Measurements from ENCODE around the gene CSTA.

Gene CSTA

DNA sequence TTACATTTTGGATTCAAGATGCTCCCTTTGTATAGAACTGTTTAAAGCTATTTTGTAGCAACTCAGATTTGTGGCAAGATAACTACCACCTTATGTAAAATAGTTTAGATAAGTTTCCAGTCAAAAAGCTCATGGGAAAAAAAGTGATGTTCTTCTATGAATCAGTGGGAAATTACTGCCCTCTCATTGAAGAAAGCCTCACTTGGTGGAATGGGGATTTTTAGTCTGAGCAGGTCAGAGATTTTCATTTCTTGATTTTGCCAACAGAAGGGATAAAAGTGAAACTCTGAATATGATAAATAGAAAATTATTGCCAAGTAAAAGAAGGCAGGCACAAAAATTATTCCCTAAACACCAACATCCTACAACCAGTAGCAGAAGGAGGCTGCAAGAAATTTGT is 25.8 kb upstream of the CSTA start:
- Histone ChIP-seq H3K9ac (ENCODE audit: insufficient read length, low read depth) (no peak overlapping the region), H3K4me3 (ENCODE audit: insufficient read length, low read depth) (no peak overlapping the region), H3K27me3 (ENCODE audit: insufficient read depth, insufficient read length) (no peaks in the 10 kb centered on the region), H3K36me3 (ENCODE audit: insufficient read depth, insufficient read length, low read length) (no peaks in the 10 kb centered on the region), H3K9me3 (ENCODE audit: insufficient read depth, low read length) (0 out of 2 replicates have a peak, but pooled peaks cover 10% of the 10 kb centered on the region), H3K4me1 (ENCODE audit: insufficient read depth, insufficient read length) (no peaks in the 10 kb centered on the region)
- no peak for DNase-seq (ENCODE audit: low read depth, low spot score)
- TF ChIP-seq YY1 (IDR thresholded peaks at IDR 0.05; ENCODE audit: insufficient read depth, insufficient read length) (no peak), ZNF274 (IDR thresholded peaks at IDR 0.05; ENCODE audit: low read depth, low read length) (no peak), SUZ12 (IDR thresholded peaks at IDR 0.05; ENCODE audit: extremely low read depth, insufficient read depth, insufficient read length) (no peak)

DNA sequence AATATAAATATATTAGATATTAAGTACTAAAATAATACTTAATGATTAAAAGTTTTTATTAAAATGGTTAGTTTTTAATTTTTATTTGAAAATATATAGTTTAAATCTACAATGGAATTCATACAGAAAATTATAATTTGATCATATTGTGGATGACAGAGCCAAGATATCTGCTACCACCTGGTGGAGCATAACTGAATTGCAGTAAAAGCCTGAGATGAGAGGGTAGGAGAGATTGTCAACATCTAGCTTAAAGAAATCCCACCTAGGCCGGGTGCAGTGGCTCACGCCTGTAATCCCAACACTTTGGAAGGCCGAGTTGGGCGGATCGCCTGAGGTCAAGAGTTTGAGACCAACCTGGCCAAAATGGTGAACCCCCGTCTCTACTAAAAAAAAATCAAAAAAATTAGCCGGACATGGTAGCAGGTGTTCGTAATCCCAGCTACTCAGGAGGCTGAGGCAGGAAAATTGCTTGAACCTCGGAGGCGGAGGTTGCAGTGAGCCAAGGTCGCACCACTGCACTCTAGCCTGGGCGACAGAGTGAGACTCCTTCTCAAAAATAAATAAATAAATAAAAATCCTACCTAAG is 25.1 kb upstream of the CSTA start:
- Histone ChIP-seq H3K9ac (ENCODE audit: insufficient read length, low read depth) (no peak overlapping the region), H3K36me3 (ENCODE audit: insufficient read depth, insufficient read length, low read length) (no peaks in the 10 kb centered on the region), H3K27me3 (ENCODE audit: insufficient read depth, insufficient read length) (no peaks in the 10 kb centered on the region), H3K9me3 (ENCODE audit: insufficient read depth, low read length) (0 out of 2 replicates have a peak, but pooled peaks cover 10% of the 10 kb centered on the region), H3K4me3 (ENCODE audit: insufficient read length, low read depth) (no peak overlapping the region), H3K4me1 (ENCODE audit: insufficient read depth, insufficient read length) (no peaks in the 10 kb centered on the region)
- DNase-seq (ENCODE audit: low read depth, low spot score), result peak; percentile 22
- TF ChIP-seq SUZ12 (IDR thresholded peaks at IDR 0.05; ENCODE audit: extremely low read depth, insufficient read depth, insufficient read length) (no peak), YY1 (IDR thresholded peaks at IDR 0.05; ENCODE audit: insufficient read depth, insufficient read length) (no peak), ZNF274 (IDR thresholded peaks at IDR 0.05; ENCODE audit: low read depth, low read length) (no peak)

DNA sequence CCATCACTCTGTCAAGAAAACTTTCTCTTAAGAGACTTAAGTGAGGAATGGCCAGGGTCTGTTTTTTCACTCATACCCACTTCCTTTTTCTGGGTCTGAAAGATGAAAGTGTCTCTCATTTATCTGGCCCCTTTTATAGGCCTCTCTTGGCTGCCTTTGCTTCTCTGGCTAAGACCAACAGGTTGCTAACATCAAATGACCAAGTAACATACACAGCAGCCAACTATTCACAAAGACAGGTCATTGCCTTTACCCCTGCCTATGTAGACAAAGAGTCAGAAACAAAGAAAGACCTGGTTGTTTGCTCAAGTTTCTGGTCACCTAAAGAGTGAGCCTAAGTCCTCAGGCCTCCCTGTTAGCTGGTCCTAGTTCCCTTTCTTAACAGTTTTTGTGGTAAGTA is 24.0 kb upstream of the CSTA start:
- H3K27me3 ChIP-seq (ENCODE audit: insufficient read depth, insufficient read length), result no peaks in the 10 kb centered on the region
- no peak overlapping the region for H3K4me3 ChIP-seq (ENCODE audit: insufficient read length, low read depth)
- H3K36me3 ChIP-seq (ENCODE audit: insufficient read depth, insufficient read length, low read length), result no peaks in the 10 kb centered on the region
- no peak for DNase-seq (ENCODE audit: low read depth, low spot score)
- H3K4me1 ChIP-seq (ENCODE audit: insufficient read depth, insufficient read length), result no peaks in the 10 kb centered on the region
- 0 out of 2 replicates have a peak, but pooled peaks cover 10% of the 10 kb centered on the region for H3K9me3 ChIP-seq (ENCODE audit: insufficient read depth, low read length)
- TF ChIP-seq SUZ12 (IDR thresholded peaks at IDR 0.05; ENCODE audit: extremely low read depth, insufficient read depth, insufficient read length) (no peak), ZNF274 (IDR thresholded peaks at IDR 0.05; ENCODE audit: low read depth, low read length) (no peak), YY1 (IDR thresholded peaks at IDR 0.05; ENCODE audit: insufficient read depth, insufficient read length) (no peak)
- H3K9ac ChIP-seq (ENCODE audit: insufficient read length, low read depth), result no peak overlapping the region

DNA sequence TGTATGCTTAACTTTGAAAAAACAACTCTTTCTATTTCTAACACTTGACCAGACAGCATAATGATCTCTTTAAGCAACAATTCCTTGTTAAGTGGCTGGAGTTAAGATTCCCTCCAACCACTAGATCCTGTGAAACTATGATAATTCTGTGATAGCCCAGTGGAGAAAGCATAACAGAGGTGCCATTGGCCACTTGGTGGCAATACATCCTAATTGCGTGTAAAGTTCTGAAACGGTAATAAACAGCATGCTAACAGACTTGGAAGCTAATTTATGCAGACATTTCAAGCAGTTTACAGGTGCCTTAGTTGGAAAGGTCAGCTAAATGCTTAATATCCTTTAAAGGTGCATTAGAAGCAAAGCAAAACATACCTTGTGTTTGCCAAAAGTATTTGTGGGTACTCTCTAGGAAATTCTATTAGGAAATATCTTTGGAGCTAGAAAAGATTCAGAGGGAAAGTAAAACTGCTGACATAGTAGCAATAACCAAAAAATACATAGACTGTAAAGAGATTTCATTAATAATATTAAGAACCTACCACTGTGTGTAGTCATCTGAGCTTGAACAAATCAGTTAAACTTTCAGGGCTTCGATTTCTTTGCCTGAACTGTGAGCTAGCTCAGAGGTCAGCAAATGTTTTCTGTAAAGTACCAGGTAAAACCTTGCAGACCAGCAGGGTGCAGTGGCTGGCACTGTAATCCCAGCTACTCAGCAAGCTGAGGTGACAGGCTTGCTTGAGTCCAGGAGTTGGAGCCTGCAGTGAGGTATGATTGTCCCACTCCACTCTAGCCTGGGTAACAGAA is 19.0 kb upstream of the CSTA start:
- TF ChIP-seq ZNF274 (IDR thresholded peaks at IDR 0.05; ENCODE audit: low read depth, low read length) (no peak), YY1 (IDR thresholded peaks at IDR 0.05; ENCODE audit: insufficient read depth, insufficient read length) (no peak), SUZ12 (IDR thresholded peaks at IDR 0.05; ENCODE audit: extremely low read depth, insufficient read depth, insufficient read length) (no peak)
- no peak for DNase-seq (ENCODE audit: low read depth, low spot score)
- no peak overlapping the region for H3K9ac ChIP-seq (ENCODE audit: insufficient read length, low read depth)
- H3K4me1 ChIP-seq (ENCODE audit: insufficient read depth, insufficient read length), result no peaks in the 10 kb centered on the region
- H3K36me3 ChIP-seq (ENCODE audit: insufficient read depth, insufficient read length, low read length), result no peaks in the 10 kb centered on the region
- no peaks in the 10 kb centered on the region for H3K9me3 ChIP-seq (ENCODE audit: insufficient read depth, low read length)
- no peak overlapping the region for H3K4me3 ChIP-seq (ENCODE audit: insufficient read length, low read depth)
- no peaks in the 10 kb centered on the region for H3K27me3 ChIP-seq (ENCODE audit: insufficient read depth, insufficient read length)

DNA sequence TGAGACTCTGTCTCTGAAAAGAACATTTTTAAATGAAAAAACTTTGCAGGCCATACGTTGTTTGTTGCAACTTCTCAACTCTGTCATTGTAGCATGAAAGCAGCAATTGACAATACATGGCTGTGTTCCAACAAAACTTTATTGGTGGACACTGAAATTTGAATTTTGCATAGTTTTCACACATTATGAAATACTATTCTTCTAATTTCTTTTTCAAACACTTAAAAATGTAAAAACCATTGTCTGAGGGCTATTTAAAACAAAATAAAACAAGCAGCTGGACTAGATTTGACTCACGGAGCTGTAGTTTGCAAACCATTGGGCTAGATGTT is 18.5 kb upstream of the CSTA start:
- no peaks in the 10 kb centered on the region for H3K27me3 ChIP-seq (ENCODE audit: insufficient read depth, insufficient read length)
- no peak for DNase-seq (ENCODE audit: low read depth, low spot score)
- H3K4me3 ChIP-seq (ENCODE audit: insufficient read length, low read depth), result no peak overlapping the region
- TF ChIP-seq YY1 (IDR thresholded peaks at IDR 0.05; ENCODE audit: insufficient read depth, insufficient read length) (no peak), ZNF274 (IDR thresholded peaks at IDR 0.05; ENCODE audit: low read depth, low read length) (no peak)
- no peaks in the 10 kb centered on the region for H3K9me3 ChIP-seq (ENCODE audit: insufficient read depth, low read length)
- H3K36me3 ChIP-seq (ENCODE audit: insufficient read depth, insufficient read length, low read length), result no peaks in the 10 kb centered on the region
- H3K4me1 ChIP-seq (ENCODE audit: insufficient read depth, insufficient read length), result no peaks in the 10 kb centered on the region
- no peak overlapping the region for H3K9ac ChIP-seq (ENCODE audit: insufficient read length, low read depth)

DNA sequence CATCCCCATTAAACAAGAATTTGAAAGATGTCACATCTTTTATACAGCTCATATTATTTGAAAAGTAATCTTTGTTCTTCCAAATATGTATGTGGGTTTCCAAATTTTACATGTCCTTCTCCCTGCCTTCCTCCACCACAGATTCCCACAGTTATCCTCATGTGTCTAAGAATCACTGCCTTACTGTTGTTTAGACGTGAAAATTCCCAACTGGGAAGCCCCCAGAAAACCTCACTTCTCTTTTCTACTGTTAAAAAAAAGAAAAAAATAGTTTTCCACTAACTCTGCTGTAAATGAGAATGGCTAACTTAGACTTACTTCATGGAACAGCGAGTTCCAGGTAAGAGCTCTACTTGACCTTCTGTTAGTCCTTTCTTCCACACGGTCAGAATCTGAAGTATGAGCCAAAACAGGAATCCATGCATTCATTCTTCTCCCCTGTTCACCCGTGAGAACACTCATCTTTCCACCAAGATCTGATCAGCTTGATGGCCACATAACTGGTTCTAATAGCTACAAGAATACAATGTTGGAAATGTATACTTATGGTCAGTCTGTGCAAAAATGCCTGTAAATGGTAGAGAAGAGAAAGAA is 17.9 kb upstream of the CSTA start:
- no peaks in the 10 kb centered on the region for H3K36me3 ChIP-seq (ENCODE audit: insufficient read depth, insufficient read length, low read length)
- no peak overlapping the region for H3K9ac ChIP-seq (ENCODE audit: insufficient read length, low read depth)
- H3K4me1 ChIP-seq (ENCODE audit: insufficient read depth, insufficient read length), result no peaks in the 10 kb centered on the region
- TF ChIP-seq YY1 (IDR thresholded peaks at IDR 0.05; ENCODE audit: insufficient read depth, insufficient read length), result no peak
- no peaks in the 10 kb centered on the region for H3K9me3 ChIP-seq (ENCODE audit: insufficient read depth, low read length)
- H3K27me3 ChIP-seq (ENCODE audit: insufficient read depth, insufficient read length), result no peaks in the 10 kb centered on the region
- no peak for DNase-seq (ENCODE audit: low read depth, low spot score)
- no peak overlapping the region for H3K4me3 ChIP-seq (ENCODE audit: insufficient read length, low read depth)

DNA sequence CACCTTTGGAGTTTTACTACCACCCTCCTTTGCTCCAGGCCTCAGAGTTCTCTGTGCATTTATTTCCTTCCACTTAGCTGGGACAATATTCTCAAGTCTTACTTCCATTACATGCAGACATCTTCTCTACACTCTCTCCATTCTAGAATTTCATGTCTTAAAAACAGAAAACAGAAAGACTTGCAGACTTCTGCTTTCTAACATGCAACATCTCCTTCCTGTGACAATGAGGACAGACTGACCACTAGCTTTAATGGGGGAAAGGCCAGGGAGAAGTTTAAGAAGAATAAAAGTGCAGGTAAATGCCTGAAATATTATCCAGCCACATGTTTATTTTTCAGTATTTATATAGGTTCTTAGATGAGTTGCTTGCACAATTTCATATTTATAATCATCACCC is 17.1 kb upstream of the CSTA start:
- H3K4me3 ChIP-seq (ENCODE audit: insufficient read length, low read depth), result no peak overlapping the region
- H3K36me3 ChIP-seq (ENCODE audit: insufficient read depth, insufficient read length, low read length), result no peaks in the 10 kb centered on the region
- H3K4me1 ChIP-seq (ENCODE audit: insufficient read depth, insufficient read length), result no peaks in the 10 kb centered on the region
- no peak overlapping the region for H3K9ac ChIP-seq (ENCODE audit: insufficient read length, low read depth)
- no peaks in the 10 kb centered on the region for H3K27me3 ChIP-seq (ENCODE audit: insufficient read depth, insufficient read length)
- TF ChIP-seq ZNF274 (IDR thresholded peaks at IDR 0.05; ENCODE audit: low read depth, low read length), result no peak
- no peak for TF ChIP-seq YY1 (IDR thresholded peaks at IDR 0.05; ENCODE audit: insufficient read depth, insufficient read length)
- no peak for TF ChIP-seq SUZ12 (IDR thresholded peaks at IDR 0.05; ENCODE audit: extremely low read depth, insufficient read depth, insufficient read length)
- no peaks in the 10 kb centered on the region for H3K9me3 ChIP-seq (ENCODE audit: insufficient read depth, low read length)
- DNase-seq (ENCODE audit: low read depth, low spot score), result no peak
